Esophagus mucosa (tissue), 1 donor: ENCODE data around the gene NEK6. TPM values are rescaled to one million over a fixed set of nuclear protein-coding genes. Genes with fewer than 3 reads are reported as not detected.
A peak's percentile ranks its signal among the peaks of the same experiment; 100 is the strongest.

Experiments used
- ATAC-seq: fragments of 200-7000 bp; cut with Tn5 transposase; one replicate; pipeline ENCODE4 v1.9.1; 2020
- total RNA-seq: library from RNA; stranded (reverse); gene quantifications from one replicate; pipeline ENCODE4 v1.2.4, GENCODE V29; 2023
- donor health status: DM: yes; HTN: yes; CAD: no.

The NEK6 gene
- total RNA-seq, 1 donor from 2014 or later: 11.0 TPM

- no peak for ATAC-seq
These were observed 4.9 kb downstream of the NEK6 start for GRCh38 chr9:124262649-124262972.

GRCh38 chr9:124263213-124263612, 5.5 kb downstream of the NEK6 start:
- no peak for ATAC-seq

- no peak for ATAC-seq
These were observed 6.2 kb downstream of the NEK6 start for GRCh38 chr9:124263800-124264426.

- no peak for ATAC-seq
These were observed 7.1 kb downstream of the NEK6 start for GRCh38 chr9:124264823-124265233.

GRCh38 chr9:124265551-124265950, 7.8 kb downstream of the NEK6 start:
- ATAC-seq: no peak

- ATAC-seq: no peak
These were observed 8.5 kb downstream of the NEK6 start for GRCh38 chr9:124266139-124266825.

GRCh38 chr9:124266826-124267201, 9.1 kb downstream of the NEK6 start:
- no peak for ATAC-seq

GRCh38 chr9:124267271-124267807, 9.6 kb downstream of the NEK6 start:
- ATAC-seq: peak; percentile 83

GRCh38 chr9:124268248-124268647, 10.5 kb downstream of the NEK6 start:
- no peak for ATAC-seq

- no peak for ATAC-seq
These were observed 10.9 kb downstream of the NEK6 start for GRCh38 chr9:124268661-124269060.

GRCh38 chr9:124269556-124269955, 11.8 kb downstream of the NEK6 start:
- ATAC-seq: no peak

GRCh38 chr9:124270504-124271335, 13.0 kb downstream of the NEK6 start:
- ATAC-seq: no peak

- no peak for ATAC-seq
These were observed 13.9 kb downstream of the NEK6 start for GRCh38 chr9:124271660-124272059.

GRCh38 chr9:124272118-124272517, 14.4 kb downstream of the NEK6 start:
- no peak for ATAC-seq

GRCh38 chr9:124272979-124273378, 15.2 kb downstream of the NEK6 start:
- ATAC-seq: no peak

- no peak for ATAC-seq
These were observed 15.8 kb downstream of the NEK6 start for GRCh38 chr9:124273427-124274160.

- no peak for ATAC-seq
These were observed 16.5 kb downstream of the NEK6 start for GRCh38 chr9:124274226-124274625.

- ATAC-seq: no peak
These were observed 17.0 kb downstream of the NEK6 start for GRCh38 chr9:124274738-124275137.

- no peak for ATAC-seq
These were observed 19.7 kb downstream of the NEK6 start for GRCh38 chr9:124277420-124277819.

GRCh38 chr9:124278054-124278540, 20.3 kb downstream of the NEK6 start:
- ATAC-seq: no peak

- ATAC-seq: peak; percentile 60
These were observed 21.9 kb downstream of the NEK6 start for GRCh38 chr9:124279531-124280175.

GRCh38 chr9:124280176-124280691, 22.5 kb downstream of the NEK6 start:
- ATAC-seq: peak; percentile 39
